GM23248 (cell line): ENCODE measurements around the gene ZNF394.

Experiments
- EZH2 ChIP-seq: fragments of 200-600 bp; sonication (generic); IDR thresholded peaks from 2 replicates; pipeline ENCODE4 v1.6.1; 2018; ENCODE audit warnings: antibody characterized with exemption, mild to moderate bottlenecking; ENCODE audit not compliant: insufficient read depth, poor library complexity, severe bottlenecking
- EZH2phosphoT487 ChIP-seq: fragments of 200-600 bp; sonication (generic); IDR thresholded peaks from 2 replicates; pipeline ENCODE4 v1.6.1; 2018; ENCODE audit warnings: antibody characterized with exemption, moderate library complexity, mild to moderate bottlenecking, low read depth; ENCODE audit not compliant: insufficient read depth

DNA sequence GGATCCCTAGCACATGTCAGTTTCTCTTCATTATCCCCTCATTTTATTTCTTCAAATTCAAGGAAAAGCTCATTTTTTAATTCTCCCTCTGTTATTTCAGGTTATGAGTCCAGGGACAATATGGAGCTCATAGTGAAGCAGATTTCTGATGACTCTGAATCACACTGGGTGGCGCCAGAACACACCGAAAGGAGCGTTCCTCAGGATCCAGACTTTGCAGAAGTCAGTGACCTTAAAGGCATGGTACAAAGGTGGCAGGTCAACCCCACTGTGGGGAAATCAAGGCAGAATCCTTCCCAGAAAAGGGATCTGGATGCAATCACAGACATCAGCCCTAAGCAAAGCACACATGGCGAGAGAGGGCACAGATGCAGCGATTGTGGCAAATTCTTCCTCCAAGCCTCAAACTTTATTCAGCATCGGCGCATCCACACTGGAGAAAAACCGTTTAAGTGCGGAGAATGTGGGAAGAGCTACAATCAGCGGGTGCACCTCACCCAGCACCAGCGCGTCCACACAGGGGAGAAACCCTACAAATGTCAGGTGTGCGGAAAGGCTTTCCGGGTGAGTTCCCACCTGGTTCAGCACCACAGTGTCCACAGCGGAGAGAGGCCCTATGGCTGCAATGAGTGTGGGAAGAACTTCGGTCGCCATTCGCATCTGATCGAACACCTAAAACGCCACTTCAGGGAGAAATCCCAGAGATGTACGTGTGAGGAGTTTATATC, 25.8 kb upstream of the ZNF394 start:
- TF ChIP-seq EZH2 (no peak), EZH2phosphoT487 (no peak)
